Endothelial cell of umbilical vein (primary cell): ENCODE data around the gene MAGEA10. TPM values are rescaled to one million over a fixed set of nuclear protein-coding genes. Genes with fewer than 3 reads are reported as not detected.

Experiments used
- BruUV-seq: library from RNA; stranded (reverse); fragments of 400-500 nt; replicated peaks from 2 replicates; lab custom pipeline; 2021; lab: Mats Ljungman, UMichigan
- CTCF ChIA-PET: fragments of 300-600, 350-600 bp; sonication (Branson Sonifier 250); formaldehyde crosslinking; loops from one replicate; lab custom pipeline; 2021; ENCODE audit warnings: antibody characterized with exemption, inconsistent platforms; lab: Charles Lee
- POLR2A ChIA-PET: fragments of 300-600, 350-600 bp; sonication (Branson Sonifier 250); formaldehyde crosslinking; loops from one replicate; lab custom pipeline; 2021; ENCODE audit warnings: antibody characterized with exemption, inconsistent platforms; lab: Charles Lee
- DNase-seq: peaks from one replicate; pipeline ENCODE4 v3.0.0-alpha.2; 2011; ENCODE audit warnings: low read depth, low spot score
- FAIRE-seq: peaks from 2 replicates; lab custom pipeline; 2011; peaks lifted over from hg19 to GRCh38; lab: Jason Lieb, UNC
- H2AFZ ChIP-seq: 2 replicates; pipeline ENCODE4 v1.6.0; 2012; ENCODE audit warnings: low read depth, low read length, control low read depth, inconsistent platforms
- H3K27ac ChIP-seq: 2 replicates; pipeline ENCODE4 v1.5.1; 2011; ENCODE audit warnings: low read depth, mild to moderate bottlenecking, control low read depth, low read length, moderate library complexity; ENCODE audit not compliant: insufficient read depth
- H3K27me3 ChIP-seq, 2 experiments: 2 replicates each; pipeline versions ENCODE4 v1.6.0 to v1.6.1; 2011; ENCODE audit warnings: low read length in 2 of 2, mixed read lengths in 1 of 2; ENCODE audit not compliant: control insufficient read depth in 2 of 2, insufficient read depth in 2 of 2
- H3K36me3 ChIP-seq, 2 experiments: 2 replicates in 1 of 2; 3 replicates in 1 of 2; pipeline ENCODE4 v1.5.1; 2011; ENCODE audit warnings: low read length in 2 of 2, mild to moderate bottlenecking in 1 of 2, moderate library complexity in 1 of 2; ENCODE audit not compliant: control insufficient read depth in 2 of 2, insufficient read depth in 2 of 2; ENCODE audit errors: extremely low read depth in 1 of 2
- H3K4me1 ChIP-seq: 3 replicates; pipeline ENCODE4 v1.5.1; 2011; ENCODE audit warnings: mild to moderate bottlenecking, low read length; ENCODE audit not compliant: control insufficient read depth, insufficient read depth; ENCODE audit errors: extremely low read depth
- H3K4me2 ChIP-seq: 2 replicates; pipeline ENCODE4 v1.6.1; 2011; ENCODE audit warnings: low read length, control low read depth, mixed read lengths; ENCODE audit not compliant: insufficient read depth
- H3K4me3 ChIP-seq, 3 experiments: fragments of 200-600 bp in 1 of 3; sonication (generic), shearing (Covaris generic) in 1 of 3; replicated peaks in 1 of 3; 2 replicates each; pipeline ENCODE4 v1.5.1; 2011 to 2016; ENCODE audit warnings: control low read depth in 3 of 3, low read length in 3 of 3, mild to moderate bottlenecking in 2 of 3, inconsistent platforms in 1 of 3, low read depth in 1 of 3, moderate library complexity in 1 of 3; ENCODE audit not compliant: insufficient read depth in 1 of 3
- H3K79me2 ChIP-seq: 2 replicates; pipeline ENCODE4 v1.6.0; 2012; ENCODE audit warnings: low read length, inconsistent platforms; ENCODE audit not compliant: control insufficient read depth, insufficient read depth
- H3K9ac ChIP-seq: replicated peaks from 2 replicates; pipeline ENCODE3; 2011; ENCODE audit warnings: low read length, control low read depth; ENCODE audit not compliant: insufficient read depth; ENCODE audit errors: extremely low read depth
- H3K9me1 ChIP-seq: replicated peaks from 3 replicates; pipeline ENCODE4 v1.6.0; 2011; ENCODE audit warnings: mild to moderate bottlenecking, low read length; ENCODE audit not compliant: control insufficient read depth, insufficient read depth; ENCODE audit errors: extremely low read depth
- H3K9me3 ChIP-seq: replicated peaks from 2 replicates; pipeline ENCODE4 v1.5.1; 2012; ENCODE audit warnings: low read length, inconsistent platforms; ENCODE audit not compliant: control insufficient read depth, insufficient read depth
- H4K20me1 ChIP-seq: replicated peaks from 2 replicates; pipeline ENCODE3; 2011; ENCODE audit warnings: mild to moderate bottlenecking, low read length; ENCODE audit not compliant: control insufficient read depth, insufficient read depth; ENCODE audit errors: extremely low read depth
- CTCF ChIP-seq, 2 donors: IDR thresholded peaks; 1 replicate in 1 of 2; 2 replicates in 1 of 2; pipeline ENCODE4 v1.5.1; 2011; ENCODE audit warnings: low read length in 2 of 2, mild to moderate bottlenecking in 2 of 2, moderate library complexity in 2 of 2, control low read depth in 1 of 2, inconsistent platforms in 1 of 2, low read depth in 1 of 2; ENCODE audit not compliant: insufficient read depth in 1 of 2; ENCODE audit errors: extremely low read depth in 1 of 2
- EZH2 ChIP-seq: IDR thresholded peaks from 2 replicates; pipeline ENCODE4 v1.6.1; 2012; ENCODE audit warnings: borderline replicate concordance, low read depth, mild to moderate bottlenecking, moderate library complexity, low read length, inconsistent platforms; ENCODE audit not compliant: severe bottlenecking
- FOS ChIP-seq: IDR thresholded peaks from 2 replicates; pipeline ENCODE4 v1.6.1; 2011; ENCODE audit warnings: mild to moderate bottlenecking, low read length, moderate library complexity, borderline replicate concordance; ENCODE audit not compliant: insufficient read depth
- GATA2 ChIP-seq: IDR thresholded peaks from 2 replicates; pipeline ENCODE4 v1.7.0; 2011; ENCODE audit warnings: low read depth, mild to moderate bottlenecking, moderate library complexity, mixed read lengths, low read length; ENCODE audit not compliant: insufficient read length, insufficient read depth
- JUN ChIP-seq: IDR thresholded peaks from 2 replicates; pipeline ENCODE4 v1.6.1; 2011; ENCODE audit warnings: borderline replicate concordance, low read depth; ENCODE audit not compliant: insufficient read length, insufficient read depth
- MAX ChIP-seq: IDR thresholded peaks from 2 replicates; pipeline ENCODE4 v1.6.1; 2011; ENCODE audit not compliant: insufficient read depth, insufficient read length
- MYC ChIP-seq: IDR thresholded peaks from one replicate; pipeline ENCODE4 v1.6.1; 2011; ENCODE audit warnings: mild to moderate bottlenecking, low read depth, low read length
- POLR2A ChIP-seq: IDR thresholded peaks from 2 replicates; pipeline ENCODE4 v1.6.1; 2012; ENCODE audit warnings: low read depth, mild to moderate bottlenecking, control low read depth, low read length
- POLR2AphosphoS5 ChIP-seq: IDR thresholded peaks from 2 replicates; pipeline ENCODE4 v1.6.1; 2012; ENCODE audit warnings: low read depth, mild to moderate bottlenecking, control low read depth, low read length, moderate library complexity; ENCODE audit not compliant: insufficient read depth
- dilution Hi-C: fragments of 300-500 bp; cut with MboI; formaldehyde crosslinking; loops from one replicate; pipeline ENCODE4 v1.15.0; 2019; ENCODE audit warnings: low sequenced_read_pairs; ENCODE audit not compliant: extremely low pct_ligation_motif_present
- intact Hi-C: fragments of 100-400 bp; cut with micrococcal nuclease; formaldehyde crosslinking; loops from one replicate; pipeline ENCODE4 v1.10.0; 2022
- polyA plus RNA-seq, 4 experiments: library from polyadenylated mRNA; depleted of rRNA in 3 of 4; stranded (reverse) in 3 of 4; unstranded in 1 of 4; fragments of >200 nt; gene quantifications; 2 replicates each; pipeline versions ENCODE4 v1.2.1 to v1.2.3, GENCODE V29; 2011 to 2012; ENCODE audit warnings: missing spikeins in 1 of 4
- total RNA-seq: library from RNA; stranded (reverse); gene quantifications from 2 replicates; pipeline ENCODE4 v1.2.3, GENCODE V29; 2021

MAGEA10 gene
- total and polyA plus RNA-seq, 2 donors (not counting 3 experiments of a cell fraction or from before 2014, with no cell fraction given) = not detected

GRCh38 chrX:152108527-152108926 lies 29.9 kb downstream of the MAGEA10 start:
- intact Hi-C loops = no loop called here
- no peak overlapping the region for H3K4me3 ChIP-seq
- H2AFZ ChIP-seq = no peak overlapping the region
- TF ChIP-seq FOS = no peak
- no peak for TF ChIP-seq EZH2
- no peak for TF ChIP-seq MAX
- TF ChIP-seq MYC = no peak
- TF ChIP-seq POLR2AphosphoS5 = no peak
- TF ChIP-seq JUN = no peak
- no peaks in the 10 kb centered on the region for H3K9me3 ChIP-seq
- H3K4me1 ChIP-seq = no peaks in the 10 kb centered on the region
- H3K4me2 ChIP-seq = no peak overlapping the region
- no TSS peak for BruUV-seq
- ChIA-PET CTCF (no interaction called here), POLR2A (no interaction called here)
- no peaks in the 10 kb centered on the region for H3K27me3 ChIP-seq
- dilution Hi-C loops = no loop called here
- no peak overlapping the region for H3K27ac ChIP-seq
- no peaks in the 10 kb centered on the region for H3K36me3 ChIP-seq
- H4K20me1 ChIP-seq = no peaks in the 10 kb centered on the region
- no peaks in the 10 kb centered on the region for H3K79me2 ChIP-seq
- H3K9ac ChIP-seq = no peak overlapping the region
- no peak for DNase-seq
- no peaks in the 10 kb centered on the region for H3K9me1 ChIP-seq
- no peak for FAIRE-seq

- H3K79me2 ChIP-seq = no peaks in the 10 kb centered on the region
- intact Hi-C loops (no loop called here), dilution Hi-C loops (no loop called here)
- H3K27ac ChIP-seq = no peak overlapping the region
- no peaks in the 10 kb centered on the region for H3K9me3 ChIP-seq
- DNase-seq (no peak), FAIRE-seq (no peak)
- no peaks in the 10 kb centered on the region for H3K4me1 ChIP-seq
- no peaks in the 10 kb centered on the region for H4K20me1 ChIP-seq
- H3K9me1 ChIP-seq = no peaks in the 10 kb centered on the region
- no TSS peak for BruUV-seq
- no peaks in the 10 kb centered on the region for H3K27me3 ChIP-seq
- no peak for TF ChIP-seq MYC
- TF ChIP-seq CTCF (IDR thresholded peaks at IDR 0.05; ENCODE audit: extremely low read depth in 1 of 2, insufficient read depth in 1 of 2, low read depth in 1 of 2, low read length in 2 of 2) = no peak
- TF ChIP-seq GATA2 = no peak
- no peak for TF ChIP-seq JUN
- no peak for TF ChIP-seq POLR2A
- TF ChIP-seq POLR2AphosphoS5 = no peak
- no peak for TF ChIP-seq EZH2
- TF ChIP-seq MAX = no peak
- no peak for TF ChIP-seq FOS
- H3K36me3 ChIP-seq = no peaks in the 10 kb centered on the region
- H3K4me3 ChIP-seq = no peak overlapping the region
- ChIA-PET CTCF (no interaction called here), POLR2A (no interaction called here)
- no peak overlapping the region for H3K4me2 ChIP-seq
- no peak overlapping the region for H3K9ac ChIP-seq
- no peak overlapping the region for H2AFZ ChIP-seq
Measured at GRCh38 chrX:152103866-152104265, 34.5 kb downstream of the MAGEA10 start.
